Medulla oblongata (tissue), 1 donor: ENCODE measurements around the gene PET100.
A peak's percentile ranks its signal among the peaks of the same experiment; 100 is the strongest.

Source experiments
- DNase-seq: peaks from one replicate; pipeline ENCODE4 v3.0.0-alpha.2; 2015; ENCODE audit errors: extremely low spot score

PET100 gene

GRCh38 chr19:7629347-7630054, at the start of gene PET100, which contains the start of gene XAB2:
Gene PET100 (plus strand): TSS chr19:7629793. CDS start chr19:7629834, 41 bp downstream.
Gene XAB2 (minus strand): TSS chr19:7629545. CDS start chr19:7629527, 18 bp downstream.
- peak; percentile 99 for DNase-seq

- no peak for DNase-seq
Measured at GRCh38 chr19:7582446-7582845, 47.1 kb upstream of the PET100 start.

GRCh38 chr19:7589822-7590221, 39.8 kb upstream of the PET100 start:
- DNase-seq = no peak

- no peak for DNase-seq
Measured at GRCh38 chr19:7590256-7590655, 39.3 kb upstream of the PET100 start.

GRCh38 chr19:7595466-7596133, 34.0 kb upstream of the PET100 start, which contains the start of gene CAMSAP3:
Gene CAMSAP3 (plus strand): TSS chr19:7595863. CDS start chr19:7596003, 140 bp downstream.
- DNase-seq = no peak

GRCh38 chr19:7596211-7596937, 33.2 kb upstream of the PET100 start:
- no peak for DNase-seq

GRCh38 chr19:7597689-7598088, 31.9 kb upstream of the PET100 start:
- no peak for DNase-seq

- no peak for DNase-seq
Measured at GRCh38 chr19:7598180-7598579, 31.4 kb upstream of the PET100 start.

- DNase-seq = no peak
Measured at GRCh38 chr19:7600721-7601120, 28.9 kb upstream of the PET100 start.

- no peak for DNase-seq
Measured at GRCh38 chr19:7602240-7602934, 27.2 kb upstream of the PET100 start.

- DNase-seq = no peak
Measured at GRCh38 chr19:7602935-7603497, 26.6 kb upstream of the PET100 start.

- no peak for DNase-seq
Measured at GRCh38 chr19:7603919-7604318, 25.7 kb upstream of the PET100 start.

- DNase-seq = no peak
Measured at GRCh38 chr19:7605490-7606222, 23.9 kb upstream of the PET100 start.

- DNase-seq = no peak
Measured at GRCh38 chr19:7606289-7606688, 23.3 kb upstream of the PET100 start.

- DNase-seq = no peak
Measured at GRCh38 chr19:7607212-7607873, 22.2 kb upstream of the PET100 start.

- no peak for DNase-seq
Measured at GRCh38 chr19:7607874-7608560, 21.6 kb upstream of the PET100 start.

- no peak for DNase-seq
Measured at GRCh38 chr19:7610491-7611240, 18.9 kb upstream of the PET100 start.

- no peak for DNase-seq
Measured at GRCh38 chr19:7611541-7612279, 17.9 kb upstream of the PET100 start.
